HG03457 (cell line): ENCODE results near the gene TEX51.

Experiments used
- ATAC-seq: cut with Tn5 transposase; IDR thresholded peaks from one replicate; pipeline ENCODE4 v1.9.1; 2021; ENCODE audit warnings: moderate number of reproducible peaks; ENCODE audit not compliant: unreplicated experiment

Gene TEX51

GRCh38 chr2:126890551-126891450, 7.9 kb upstream of the TEX51 start:
- no peak for ATAC-seq

GRCh38 chr2:126891681-126892500, 6.8 kb upstream of the TEX51 start:
- no peak for ATAC-seq

GRCh38 chr2:126893153-126893552, 5.5 kb upstream of the TEX51 start:
- no peak for ATAC-seq

GRCh38 chr2:126893606-126894005, 5.1 kb upstream of the TEX51 start:
- no peak for ATAC-seq

GRCh38 chr2:126894082-126894481, 4.6 kb upstream of the TEX51 start:
- no peak for ATAC-seq

- ATAC-seq: no peak
These were observed 4.0 kb upstream of the TEX51 start for GRCh38 chr2:126894585-126895182.

- ATAC-seq: no peak
These were observed 3.4 kb upstream of the TEX51 start for GRCh38 chr2:126895336-126895735.

- no peak for ATAC-seq
These were observed 2.2 kb upstream of the TEX51 start for GRCh38 chr2:126896471-126896870.

GRCh38 chr2:126899616-126900185, 1.0 kb downstream of the TEX51 start:
- ATAC-seq: no peak

GRCh38 chr2:126900646-126901319, 2.1 kb downstream of the TEX51 start:
- no peak for ATAC-seq

GRCh38 chr2:126901459-126901858, 2.8 kb downstream of the TEX51 start:
- no peak for ATAC-seq

GRCh38 chr2:126902152-126902835, 3.6 kb downstream of the TEX51 start:
- no peak for ATAC-seq

- no peak for ATAC-seq
These were observed 4.2 kb downstream of the TEX51 start for GRCh38 chr2:126902859-126903258.

- no peak for ATAC-seq
These were observed 7.3 kb downstream of the TEX51 start for GRCh38 chr2:126905991-126906390.

- ATAC-seq: no peak
These were observed 8.1 kb downstream of the TEX51 start for GRCh38 chr2:126906781-126907180.

- no peak for ATAC-seq
These were observed 9.0 kb downstream of the TEX51 start for GRCh38 chr2:126907671-126908070.

- no peak for ATAC-seq
These were observed 10.1 kb downstream of the TEX51 start for GRCh38 chr2:126908721-126909177.

GRCh38 chr2:126909366-126909765, 10.7 kb downstream of the TEX51 start:
- no peak for ATAC-seq

GRCh38 chr2:126909781-126910180, 11.1 kb downstream of the TEX51 start:
- no peak for ATAC-seq

- ATAC-seq: no peak
These were observed 11.9 kb downstream of the TEX51 start for GRCh38 chr2:126910637-126911036.
